ENCODE measurements around the gene SHBG. TPM values are rescaled to one million over a fixed set of nuclear protein-coding genes. Genes with fewer than 3 reads are reported as not detected.
"Not testable (repeated sequence)": the region's sequence is repeated elsewhere in the genome, so short reads cannot be mapped to it uniquely, and the experiment has no call there.

The SHBG gene
- total RNA-seq (2014; rRNA removed; shearing (Covaris generic)): 0.13 TPM in 1 of 2 replicates, not detected in the other

DNA sequence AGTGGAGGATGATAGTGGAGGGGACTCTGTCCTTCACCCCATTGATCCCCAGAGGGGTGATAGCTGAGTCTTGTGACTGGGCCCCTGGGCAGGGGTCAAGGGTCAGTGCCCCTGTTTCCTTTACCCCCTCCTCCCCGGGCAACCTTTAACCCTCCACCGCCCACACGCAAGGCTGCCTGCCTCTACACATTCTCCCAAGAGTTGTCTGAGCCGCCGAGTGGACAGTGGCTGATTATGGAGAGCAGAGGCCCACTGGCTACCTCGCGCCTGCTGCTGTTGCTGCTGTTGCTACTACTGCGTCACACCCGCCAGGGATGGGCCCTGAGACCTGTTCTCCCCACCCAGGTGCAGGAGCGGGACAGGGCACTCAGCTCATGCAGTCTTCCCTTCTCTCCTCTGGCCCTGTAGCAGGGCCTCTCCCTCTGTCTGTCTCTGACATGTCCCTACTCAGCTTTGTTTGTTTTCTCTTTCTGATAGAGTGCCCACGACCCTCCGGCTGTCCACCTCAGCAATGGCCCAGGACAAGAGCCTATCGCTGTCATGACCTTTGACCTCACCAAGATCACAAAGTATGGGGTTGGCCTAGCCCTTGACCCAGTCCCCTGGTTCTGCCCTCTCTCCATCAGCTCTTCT lies at the start of gene SHBG:
Gene SHBG, plus strand, starts transcription at position 197 of the 633 bp plus-strand sequence. Its CDS starts 38 bp downstream, at position 235.
- DNase-seq (ENCODE audit: low spot score): no peak

GRCh38 chr17:7580604-7581575 lies 49.0 kb upstream of the SHBG start:
- no peak for DNase-seq (ENCODE audit: low spot score)

DNA sequence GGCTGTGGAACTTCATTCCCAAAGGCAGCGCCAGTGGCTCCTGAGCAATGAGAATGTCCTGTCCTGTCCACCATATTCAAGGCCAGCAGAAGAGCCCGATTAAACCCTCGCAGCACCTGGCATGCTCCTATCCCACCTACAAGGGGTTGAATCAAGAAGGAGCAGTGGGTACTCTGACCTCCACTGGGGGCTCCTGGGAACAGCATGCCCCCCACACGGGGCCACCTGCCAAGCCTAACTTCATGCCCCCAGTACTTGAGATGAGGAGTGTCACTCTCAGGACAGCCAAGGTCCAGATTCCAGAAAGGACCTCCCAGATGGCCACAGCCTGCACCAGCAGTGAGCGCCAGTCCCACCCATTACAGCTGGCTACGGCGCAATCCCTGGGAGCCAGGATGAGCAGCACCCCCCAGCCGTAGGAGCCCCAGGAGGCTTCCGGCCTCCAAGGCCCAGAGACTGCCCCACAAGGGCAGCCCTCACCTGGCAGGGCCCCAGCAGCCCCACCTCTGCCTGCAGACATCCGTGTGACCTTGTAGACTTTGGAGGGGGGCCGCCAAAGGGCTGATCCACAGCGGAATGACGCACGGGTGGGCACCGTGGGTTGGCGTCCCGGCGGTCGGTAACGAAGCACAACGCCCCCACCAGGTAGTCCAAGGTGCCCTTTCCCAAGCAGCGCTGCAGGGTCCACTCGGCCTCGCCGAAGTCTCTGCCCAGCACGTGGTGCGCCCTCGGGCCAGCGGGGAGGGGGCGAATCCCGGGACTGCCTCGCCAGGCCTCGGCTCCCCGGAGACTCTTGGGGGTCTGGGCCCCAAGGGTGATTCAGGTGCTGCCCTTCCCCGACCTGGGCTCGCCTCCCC lies 47.3 kb upstream of the SHBG start:
- DNase-seq (ENCODE audit: low spot score): no peak

GRCh38 chr17:7583253-7584109 lies 46.5 kb upstream of the SHBG start, which contains the start of gene MPDU1:
TSS of gene MPDU1 (plus strand) at chr17:7583852. CDS start at chr17:7583863, 11 bp downstream.
- DNase-seq (ENCODE audit: low spot score): peak; percentile 87

DNA sequence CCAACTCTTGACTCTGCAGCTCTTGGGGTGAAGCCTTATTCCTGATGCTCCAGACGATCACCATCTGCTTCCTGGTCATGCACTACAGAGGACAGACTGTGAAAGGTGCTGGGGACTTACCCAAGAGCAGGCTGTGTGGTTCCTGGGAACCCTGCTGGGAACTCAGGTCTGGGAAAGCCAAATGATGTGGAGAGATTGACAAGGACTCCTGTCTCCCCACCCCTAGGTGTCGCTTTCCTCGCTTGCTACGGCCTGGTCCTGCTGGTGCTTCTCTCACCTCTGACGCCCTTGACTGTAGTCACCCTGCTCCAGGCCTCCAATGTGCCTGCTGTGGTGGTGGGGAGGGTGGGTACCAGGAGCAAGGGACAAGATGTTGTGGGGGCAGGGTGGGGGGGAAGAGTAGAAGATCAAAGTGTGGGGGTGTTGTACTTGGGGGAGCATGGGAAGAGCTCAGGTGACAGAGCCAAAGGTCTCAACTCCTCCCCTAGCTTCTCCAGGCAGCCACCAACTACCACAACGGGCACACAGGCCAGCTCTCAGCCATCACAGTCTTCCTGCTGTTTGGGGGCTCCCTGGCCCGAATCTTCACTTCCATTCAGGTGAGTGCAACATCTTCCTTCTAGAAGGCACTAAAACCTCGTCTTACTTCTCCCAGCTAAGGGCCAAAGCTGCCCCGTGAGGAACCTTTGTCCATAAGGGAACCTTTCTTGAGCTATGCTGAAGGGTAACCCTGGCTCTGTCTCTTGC lies 43.1 kb upstream of the SHBG start:
- DNase-seq (ENCODE audit: low spot score): peak; percentile 69

DNA sequence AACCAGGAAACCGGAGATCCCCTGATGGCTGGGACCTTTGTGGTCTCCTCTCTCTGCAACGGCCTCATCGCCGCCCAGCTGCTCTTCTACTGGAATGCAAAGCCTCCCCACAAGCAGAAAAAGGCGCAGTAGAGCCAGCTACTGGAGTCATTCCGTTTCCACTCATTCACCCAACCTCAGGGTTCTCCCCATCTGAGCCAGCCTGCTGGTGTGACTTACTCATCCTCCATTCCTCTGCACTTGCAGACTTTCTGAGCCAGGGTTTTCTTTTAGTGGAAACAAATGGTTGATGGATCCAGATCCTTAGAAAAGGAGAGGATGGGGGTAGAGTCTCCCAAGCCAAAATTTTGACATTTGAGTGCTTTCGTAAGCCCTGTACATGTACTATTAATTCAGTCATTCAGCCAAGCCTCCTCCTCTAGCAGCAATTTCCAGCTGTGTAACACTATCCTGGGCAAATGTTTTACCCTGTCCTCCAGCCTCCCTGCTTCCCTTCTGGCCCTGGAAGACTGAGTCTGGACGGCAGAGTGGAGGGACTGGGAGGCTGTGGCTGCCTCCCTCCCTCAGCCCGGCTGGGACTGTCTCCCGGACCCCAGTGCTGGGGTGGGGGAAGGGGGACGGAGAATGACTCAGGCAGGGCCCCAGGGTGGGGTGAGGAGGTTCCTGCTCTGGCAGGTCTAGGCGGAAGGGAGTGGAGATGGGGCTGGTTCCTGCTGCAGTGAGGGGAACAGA lies 42.3 kb upstream of the SHBG start:
- DNase-seq (ENCODE audit: low spot score): no peak

DNA sequence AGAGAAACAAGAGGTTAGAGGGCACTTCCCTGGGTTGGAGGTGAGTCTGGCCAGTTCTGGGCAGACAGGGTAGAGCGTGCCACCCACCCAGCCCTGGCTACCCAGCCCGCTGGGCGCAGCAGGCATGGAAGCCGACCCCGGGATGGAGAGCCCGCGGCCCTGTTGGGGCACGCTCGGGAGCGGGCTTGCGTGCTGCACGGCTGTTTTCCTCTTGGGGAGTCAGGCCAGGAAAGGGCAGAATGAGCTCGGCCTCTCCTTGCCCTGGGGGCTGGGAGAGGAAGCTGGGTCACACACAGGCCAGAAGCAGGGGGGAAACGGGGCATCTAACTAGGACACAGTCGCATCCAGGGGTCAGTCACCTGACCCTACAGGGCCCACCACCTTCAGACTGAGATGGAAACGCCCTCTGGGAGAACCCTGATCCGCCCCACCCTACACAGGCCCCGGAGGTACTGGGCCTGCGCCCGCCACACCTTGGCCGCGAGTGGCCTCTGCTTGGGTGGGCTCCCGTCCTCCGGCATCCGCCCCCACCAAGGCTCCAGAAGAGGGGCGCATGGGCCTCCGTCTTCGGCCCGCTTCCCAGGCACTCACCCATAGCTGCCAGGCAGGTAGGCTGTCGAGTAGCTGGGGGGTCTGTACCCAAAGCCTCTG lies 41.3 kb upstream of the SHBG start:
- no peak for DNase-seq (ENCODE audit: low spot score)

GRCh38 chr17:7589204-7589868 lies 40.6 kb upstream of the SHBG start:
- DNase-seq (ENCODE audit: low spot score): no peak

GRCh38 chr17:7589891-7590691 lies 39.8 kb upstream of the SHBG start, which contains the start of gene SOX15:
TSS of gene SOX15 (minus strand) at chr17:7590094. CDS start at chr17:7589676, 418 bp downstream.
- no peak for DNase-seq (ENCODE audit: low spot score)

DNA sequence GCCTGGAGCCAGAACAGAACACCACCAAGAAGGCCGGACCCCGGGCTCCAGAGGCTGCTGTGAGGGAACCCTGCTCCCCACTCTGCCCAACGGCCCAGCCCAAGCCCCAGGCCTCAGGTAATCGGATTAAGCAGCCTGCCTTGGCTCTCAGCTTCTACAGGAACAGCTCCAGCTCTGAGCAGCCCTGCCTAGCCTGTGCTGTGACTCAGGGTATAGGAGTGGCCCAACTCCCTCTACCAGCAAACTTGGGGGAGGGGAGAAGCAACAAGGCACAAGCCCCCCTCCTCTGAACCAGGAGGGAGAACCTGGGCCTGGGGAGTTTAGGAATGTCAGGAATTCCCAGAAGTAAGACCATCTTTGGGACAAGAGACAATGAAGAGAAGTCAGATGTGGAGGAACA lies 39.2 kb upstream of the SHBG start:
- no peak for DNase-seq (ENCODE audit: low spot score)

GRCh38 chr17:7591596-7591995 lies 38.3 kb upstream of the SHBG start:
- no peak for DNase-seq (ENCODE audit: low spot score)

DNA sequence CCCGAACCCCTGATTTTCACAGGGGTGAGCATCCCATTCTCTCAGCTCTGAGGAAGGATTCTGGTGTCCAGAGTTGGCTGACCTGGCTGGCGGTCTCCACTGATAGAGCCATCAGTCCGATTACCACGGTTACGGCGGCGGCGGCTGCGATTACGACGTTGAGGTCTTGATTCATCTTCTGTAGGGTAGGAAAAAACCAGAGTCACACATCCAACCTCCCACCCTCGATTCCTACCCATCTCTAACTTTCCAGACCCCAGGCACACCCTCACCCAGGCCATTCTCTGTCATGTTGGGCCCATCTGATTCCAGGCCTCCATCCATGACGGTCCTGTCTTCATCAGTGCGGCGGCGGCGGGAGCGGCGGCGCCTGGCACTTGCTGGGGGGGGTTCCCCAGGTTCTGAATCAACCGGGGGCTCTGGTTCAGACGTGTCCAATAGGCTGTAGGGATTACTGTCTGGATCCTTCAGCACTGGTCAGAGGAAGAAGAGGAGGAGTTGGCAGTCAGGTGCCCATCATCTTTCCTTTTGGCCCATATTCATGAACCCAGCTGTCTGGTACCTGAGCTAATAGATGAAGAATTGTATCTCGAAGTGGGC lies 37.4 kb upstream of the SHBG start:
- DNase-seq (ENCODE audit: low spot score): no peak

DNA sequence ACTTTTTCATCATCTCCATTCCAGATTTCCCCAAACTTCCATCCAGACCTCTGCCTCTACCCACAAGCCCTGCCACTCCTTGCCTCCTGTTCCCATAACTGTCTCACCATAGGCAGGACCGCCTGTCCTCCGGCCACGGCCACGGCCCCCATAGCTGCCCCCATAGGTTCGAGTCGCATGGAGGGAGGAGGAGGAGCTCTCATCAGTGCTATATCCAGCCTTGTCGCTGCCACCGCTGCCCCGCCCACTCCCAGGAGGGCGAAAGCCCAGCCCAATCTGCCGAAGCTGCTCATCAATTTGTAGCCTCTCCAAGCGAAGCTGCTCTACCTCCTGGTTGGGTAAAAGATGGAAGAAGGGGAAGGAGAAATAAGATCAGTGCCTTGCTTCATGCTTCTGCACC lies 36.6 kb upstream of the SHBG start:
- no peak for DNase-seq (ENCODE audit: low spot score)

- not testable (repeated sequence) for DNase-seq (ENCODE audit: low spot score)
Measured at GRCh38 chr17:7597561-7597960, 32.4 kb upstream of the SHBG start.

- DNase-seq (ENCODE audit: low spot score): no peak
Measured at GRCh38 chr17:7606280-7606679, 23.7 kb upstream of the SHBG start.

GRCh38 chr17:7610641-7611040 lies 19.3 kb upstream of the SHBG start:
- no peak for DNase-seq (ENCODE audit: low spot score)
